ENCODE measurements around the gene NSUN2.
"Not testable (repeated sequence)": the region's sequence is repeated elsewhere in the genome, so short reads cannot be mapped to it uniquely, and the experiment has no call there.

The NSUN2 gene

GRCh38 chr5:6574537-6575245, 58.2 kb downstream of the NSUN2 start:
- no peak overlapping the region for H3K4me3 ChIP-seq (ENCODE audit: low read depth, low read length)
- DNase-seq (ENCODE audit: low read depth), result no peak
- peak; percentile 9 for TF ChIP-seq CTCF (IDR thresholded peaks at IDR 0.05; ENCODE audit: low read depth, low read length, missing control alignments)

GRCh38 chr5:6574111-6574510, 58.7 kb downstream of the NSUN2 start:
- DNase-seq (ENCODE audit: low read depth), result no peak
- no peak overlapping the region for H3K4me3 ChIP-seq (ENCODE audit: low read depth, low read length)

GRCh38 chr5:6573651-6574101, 59.2 kb downstream of the NSUN2 start:
- no peak for DNase-seq (ENCODE audit: low read depth)
- no peak for TF ChIP-seq CTCF (IDR thresholded peaks at IDR 0.05; ENCODE audit: low read depth, low read length, missing control alignments)
- no peak overlapping the region for H3K4me3 ChIP-seq (ENCODE audit: low read depth, low read length)

More at GRCh38 chr5:6574111-6574510, 58.7 kb downstream of the NSUN2 start:
- no peak for TF ChIP-seq CTCF (IDR thresholded peaks at IDR 0.05; ENCODE audit: low read depth, low read length, missing control alignments)

- no peak for TF ChIP-seq CTCF (IDR thresholded peaks at IDR 0.05; ENCODE audit: low read depth, low read length, missing control alignments)
- no peak overlapping the region for H3K4me3 ChIP-seq (ENCODE audit: low read depth, low read length)
- DNase-seq (ENCODE audit: low read depth), result no peak
These were observed 59.9 kb downstream of the NSUN2 start for GRCh38 chr5:6572825-6573380.

GRCh38 chr5:6572086-6572824, 60.6 kb downstream of the NSUN2 start:
- DNase-seq (ENCODE audit: low read depth), result no peak
- H3K4me3 ChIP-seq (ENCODE audit: low read depth, low read length), result no peak overlapping the region
- no peak for TF ChIP-seq CTCF (IDR thresholded peaks at IDR 0.05; ENCODE audit: low read depth, low read length, missing control alignments)

GRCh38 chr5:6571607-6572006, 61.2 kb downstream of the NSUN2 start:
- DNase-seq (ENCODE audit: low read depth), result not testable (repeated sequence)

GRCh38 chr5:6570530-6570929, 62.3 kb downstream of the NSUN2 start:
- DNase-seq (ENCODE audit: low read depth), result no peak
- no peak for TF ChIP-seq CTCF (IDR thresholded peaks at IDR 0.05; ENCODE audit: low read depth, low read length, missing control alignments)
- no peak overlapping the region for H3K4me3 ChIP-seq (ENCODE audit: low read depth, low read length)

More at GRCh38 chr5:6571607-6572006, 61.2 kb downstream of the NSUN2 start:
- not testable (repeated sequence) for H3K4me3 ChIP-seq (ENCODE audit: low read depth, low read length)
